ENCODE results near the gene MSGN1. TPM values are rescaled to one million over a fixed set of nuclear protein-coding genes. Genes with fewer than 3 reads are reported as not detected.

Gene MSGN1
- total RNA-seq, 1 donor from 2014 or later, result not detected

DNA sequence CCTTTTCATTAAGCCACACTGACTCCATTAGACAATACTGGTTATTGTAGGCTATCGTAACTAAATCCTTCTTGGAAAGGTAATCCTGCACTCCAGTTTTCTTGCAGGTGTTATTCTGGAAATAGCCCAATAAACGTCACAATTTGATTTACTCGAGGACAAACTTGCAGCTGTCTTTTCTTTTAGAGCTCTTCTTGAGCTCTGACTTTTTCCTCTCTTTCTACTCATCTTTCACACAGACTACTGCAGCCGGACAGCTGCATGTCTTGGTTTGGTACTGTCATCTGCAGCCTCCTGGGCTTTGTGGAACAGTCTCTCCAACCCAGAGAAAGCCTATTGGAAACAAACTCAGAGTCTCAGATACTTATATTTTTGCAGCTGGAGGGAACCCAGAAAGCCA lies 23.0 kb upstream of the MSGN1 start:
- intact Hi-C loops (cut with micrococcal nuclease), result loop anchor here (5.0 kb wide), 1 partner anchor 41 kb away; the partner anchor contains the start of genes GEN1 and SMC6
- Mint-ChIP-seq H3K4me1 (ENCODE audit: low read depth) (peaks cover 20% of the 10 kb centered on the region), H3K9me3 (no peaks in the 10 kb centered on the region), H3K4me3 (ENCODE audit: low read depth) (no peak overlapping the region), H3K36me3 (ENCODE audit: low read depth) (no peaks in the 10 kb centered on the region), H3K27ac (peak overlapping the region; percentile 34), H3K27me3 (ENCODE audit: low read depth) (peaks cover 48% of the 10 kb centered on the region)
- no peak for DNase-seq (ENCODE audit: low spot score)

- Mint-ChIP-seq H3K27ac (no peak overlapping the region), H3K27me3 (ENCODE audit: low read depth) (peaks cover 48% of the 10 kb centered on the region), H3K9me3 (no peaks in the 10 kb centered on the region), H3K36me3 (ENCODE audit: low read depth) (no peaks in the 10 kb centered on the region), H3K4me3 (ENCODE audit: low read depth) (no peak overlapping the region), H3K4me1 (ENCODE audit: low read depth) (peaks cover 20% of the 10 kb centered on the region)
- no peak for DNase-seq (ENCODE audit: low spot score)
- intact Hi-C loops (cut with micrococcal nuclease), result loop anchor here (5.0 kb wide), 1 partner anchor 42 kb away; the partner anchor contains the start of genes GEN1 and SMC6
Observed at GRCh38 chr2:17793803-17794354, 22.4 kb upstream of the MSGN1 start.

DNA sequence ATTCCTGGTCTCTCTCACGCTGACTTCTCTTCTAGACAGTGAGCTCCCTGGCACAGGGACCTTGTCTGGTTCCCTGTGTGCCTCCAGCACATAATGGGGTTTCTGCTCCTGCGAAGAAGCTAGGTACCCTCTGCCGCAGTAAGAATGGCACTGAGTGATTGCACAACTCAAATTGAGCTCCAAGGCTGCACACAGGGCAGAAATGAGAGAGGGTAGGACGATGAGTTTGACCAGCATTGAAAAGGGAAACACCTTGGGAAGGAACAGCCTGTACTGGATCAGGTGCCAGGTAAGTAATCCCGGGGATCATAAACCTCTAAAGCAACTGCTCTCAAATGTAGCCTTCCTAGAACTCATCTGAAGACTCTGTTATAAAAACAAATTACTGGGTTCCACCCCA lies 21.0 kb upstream of the MSGN1 start:
- intact Hi-C loops (cut with micrococcal nuclease), result no loop called here
- Mint-ChIP-seq H3K36me3 (ENCODE audit: low read depth) (no peaks in the 10 kb centered on the region), H3K27ac (no peak overlapping the region), H3K27me3 (ENCODE audit: low read depth) (peaks cover 51% of the 10 kb centered on the region), H3K9me3 (no peaks in the 10 kb centered on the region), H3K4me3 (ENCODE audit: low read depth) (no peak overlapping the region), H3K4me1 (ENCODE audit: low read depth) (peaks cover 23% of the 10 kb centered on the region)
- DNase-seq (ENCODE audit: low spot score), result no peak

DNA sequence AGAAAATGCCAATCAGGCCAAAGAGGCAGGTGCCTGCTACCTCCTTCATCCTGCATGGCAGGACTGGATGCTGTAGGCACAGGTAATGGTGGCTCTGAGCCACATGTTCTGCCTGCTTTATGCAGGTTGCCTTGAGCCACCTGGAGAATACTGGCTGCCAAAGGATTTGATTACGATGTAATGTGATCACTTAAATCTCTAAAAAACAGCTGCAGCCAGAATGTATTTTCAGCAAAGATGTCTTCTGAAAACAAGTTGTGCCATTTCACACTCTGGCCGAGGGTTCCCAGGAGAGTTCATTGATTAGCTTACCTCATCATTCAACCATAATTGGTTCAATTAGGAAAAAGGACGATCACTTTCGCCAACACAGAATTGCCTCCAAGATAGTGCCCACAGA lies 17.9 kb upstream of the MSGN1 start:
- no peak for DNase-seq (ENCODE audit: low spot score)
- no peak overlapping the region for H3K4me3 Mint-ChIP-seq (ENCODE audit: low read depth)
- intact Hi-C loops (cut with micrococcal nuclease), result no loop called here
- H3K27ac Mint-ChIP-seq, result no peak overlapping the region
- H3K4me1 Mint-ChIP-seq (ENCODE audit: low read depth), result peaks cover 8% of the 10 kb centered on the region
- no peaks in the 10 kb centered on the region for H3K36me3 Mint-ChIP-seq (ENCODE audit: low read depth)
- no peaks in the 10 kb centered on the region for H3K9me3 Mint-ChIP-seq
- H3K27me3 Mint-ChIP-seq (ENCODE audit: low read depth), result peaks cover 41% of the 10 kb centered on the region

DNA sequence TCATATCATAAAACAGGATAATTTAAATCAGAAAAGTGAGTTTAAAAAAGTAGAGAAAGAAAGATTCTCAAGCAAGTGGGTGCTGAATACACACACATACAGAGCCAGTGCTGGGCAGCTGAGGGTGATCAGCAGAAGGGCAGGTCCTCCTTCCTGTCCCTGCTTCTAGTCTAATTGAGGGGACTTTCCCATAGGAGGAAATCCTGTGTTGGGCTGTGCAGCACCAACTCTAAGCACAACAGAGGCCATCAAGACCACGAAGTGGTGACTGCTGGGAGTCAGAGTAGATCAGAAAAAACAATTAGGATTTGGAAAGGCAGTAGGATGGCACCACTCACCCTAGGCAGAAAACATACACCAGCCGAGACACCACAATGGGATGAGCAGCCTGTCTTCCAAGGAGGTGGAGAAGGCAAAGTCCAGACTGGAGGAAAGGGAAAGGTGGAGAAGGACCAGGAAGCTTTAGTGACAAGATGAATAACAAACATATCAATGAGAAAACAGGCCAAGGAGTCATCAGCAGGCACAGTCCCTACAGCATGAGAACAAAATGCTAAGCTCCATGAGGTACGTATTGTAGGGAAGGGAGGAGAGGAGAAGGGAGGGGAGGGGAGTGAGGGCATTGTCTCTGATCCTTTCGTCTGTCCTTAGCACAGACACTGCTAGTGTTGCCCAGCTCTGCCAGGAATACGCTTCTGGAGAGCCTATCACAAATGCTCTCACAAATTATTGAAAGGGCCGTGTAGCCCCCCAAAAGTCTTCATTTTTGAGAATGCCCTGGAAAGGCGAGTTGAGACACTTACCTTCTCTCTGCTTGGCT lies 16.7 kb upstream of the MSGN1 start:
- no peaks in the 10 kb centered on the region for H3K9me3 Mint-ChIP-seq
- no peaks in the 10 kb centered on the region for H3K36me3 Mint-ChIP-seq (ENCODE audit: low read depth)
- peaks cover 3% of the 10 kb centered on the region for H3K4me1 Mint-ChIP-seq (ENCODE audit: low read depth)
- intact Hi-C loops (cut with micrococcal nuclease), result no loop called here
- no peak overlapping the region for H3K4me3 Mint-ChIP-seq (ENCODE audit: low read depth)
- no peak for DNase-seq (ENCODE audit: low spot score)
- H3K27ac Mint-ChIP-seq, result no peak overlapping the region
- H3K27me3 Mint-ChIP-seq (ENCODE audit: low read depth), result peaks cover 43% of the 10 kb centered on the region

DNA sequence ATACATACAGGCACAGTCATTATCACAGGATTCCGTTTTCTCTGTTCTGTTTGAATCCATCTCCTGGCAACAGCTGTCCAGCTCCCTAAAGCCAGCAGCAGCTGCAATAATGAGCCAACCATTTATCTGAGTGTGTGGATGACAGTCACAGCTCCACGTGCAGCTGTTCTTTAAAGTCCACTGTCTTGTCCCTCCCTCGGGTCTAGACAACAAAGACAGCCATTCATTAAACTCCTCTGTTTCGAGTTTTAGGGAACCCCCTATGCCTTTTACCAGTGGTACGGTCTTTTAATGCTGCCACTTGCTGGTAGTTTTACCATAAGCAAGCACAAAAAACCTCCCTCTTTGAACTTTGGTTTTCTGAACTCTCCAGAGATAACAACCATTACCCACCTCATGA lies 16.0 kb upstream of the MSGN1 start:
- Mint-ChIP-seq H3K27ac (no peak overlapping the region), H3K4me3 (ENCODE audit: low read depth) (no peak overlapping the region), H3K4me1 (ENCODE audit: low read depth) (peaks cover 3% of the 10 kb centered on the region), H3K36me3 (ENCODE audit: low read depth) (no peaks in the 10 kb centered on the region), H3K9me3 (no peaks in the 10 kb centered on the region), H3K27me3 (ENCODE audit: low read depth) (peaks cover 40% of the 10 kb centered on the region)
- intact Hi-C loops (cut with micrococcal nuclease), result no loop called here
- no peak for DNase-seq (ENCODE audit: low spot score)

DNA sequence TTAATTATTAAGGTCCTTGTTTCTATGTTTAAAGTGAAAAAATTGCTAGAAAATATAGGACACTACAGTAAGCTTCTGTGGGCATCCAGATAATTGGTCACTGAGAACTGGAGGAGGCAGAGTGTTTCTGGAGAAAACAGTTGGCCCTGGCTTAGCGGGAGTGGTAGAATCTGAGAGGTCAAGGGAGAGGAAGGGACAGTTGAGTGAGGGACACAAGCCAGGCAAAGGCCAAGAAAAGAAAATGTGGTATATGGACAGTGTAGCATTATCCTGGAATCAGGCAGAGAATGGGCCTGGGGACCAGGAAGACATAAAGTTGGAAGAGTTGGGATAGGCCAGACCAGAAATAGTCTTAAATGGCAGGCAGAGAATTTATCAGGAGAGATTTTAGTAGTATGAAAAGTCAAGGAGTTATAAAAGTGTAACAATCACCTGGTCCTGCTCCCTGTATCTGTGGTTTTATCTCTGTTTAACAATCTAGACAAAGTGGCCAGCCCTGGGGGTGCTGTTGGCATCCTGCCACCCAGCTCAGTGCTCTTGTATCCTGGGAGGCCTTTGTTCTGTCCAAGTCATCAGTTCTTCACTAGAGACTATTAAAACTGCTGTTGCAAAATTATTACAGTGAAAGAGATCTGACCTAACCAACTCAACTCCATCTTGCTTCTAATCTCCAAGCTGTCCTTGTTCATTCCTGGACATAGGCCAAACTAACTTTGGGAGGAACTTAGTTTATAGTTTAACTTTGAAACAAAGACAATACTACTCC lies 15.4 kb upstream of the MSGN1 start:
- Mint-ChIP-seq H3K27ac (no peak overlapping the region), H3K9me3 (no peaks in the 10 kb centered on the region), H3K27me3 (ENCODE audit: low read depth) (peaks cover 35% of the 10 kb centered on the region), H3K4me1 (ENCODE audit: low read depth) (peaks cover 3% of the 10 kb centered on the region), H3K4me3 (ENCODE audit: low read depth) (no peak overlapping the region), H3K36me3 (ENCODE audit: low read depth) (no peaks in the 10 kb centered on the region)
- intact Hi-C loops (cut with micrococcal nuclease), result no loop called here
- DNase-seq (ENCODE audit: low spot score), result no peak

- no peaks in the 10 kb centered on the region for H3K36me3 Mint-ChIP-seq (ENCODE audit: low read depth)
- H3K27me3 Mint-ChIP-seq (ENCODE audit: low read depth), result peaks cover 25% of the 10 kb centered on the region
- intact Hi-C loops (cut with micrococcal nuclease), result no loop called here
- H3K9me3 Mint-ChIP-seq, result no peaks in the 10 kb centered on the region
- peaks cover 3% of the 10 kb centered on the region for H3K4me1 Mint-ChIP-seq (ENCODE audit: low read depth)
- no peak for DNase-seq (ENCODE audit: low spot score)
- no peak overlapping the region for H3K27ac Mint-ChIP-seq
- no peak overlapping the region for H3K4me3 Mint-ChIP-seq (ENCODE audit: low read depth)
Observed at GRCh38 chr2:17803497-17803896, 12.8 kb upstream of the MSGN1 start.

- DNase-seq (ENCODE audit: low spot score), result no peak
- Mint-ChIP-seq H3K4me3 (ENCODE audit: low read depth) (no peak overlapping the region), H3K27ac (no peak overlapping the region), H3K9me3 (no peaks in the 10 kb centered on the region), H3K36me3 (ENCODE audit: low read depth) (no peaks in the 10 kb centered on the region), H3K4me1 (ENCODE audit: low read depth) (peaks cover 1% of the 10 kb centered on the region), H3K27me3 (ENCODE audit: low read depth) (peaks cover 23% of the 10 kb centered on the region)
- intact Hi-C loops (cut with micrococcal nuclease), result no loop called here
Observed at GRCh38 chr2:17804358-17804757, 11.9 kb upstream of the MSGN1 start.

- DNase-seq (ENCODE audit: low spot score), result no peak
- H3K27ac Mint-ChIP-seq, result no peak overlapping the region
- H3K36me3 Mint-ChIP-seq (ENCODE audit: low read depth), result no peaks in the 10 kb centered on the region
- H3K9me3 Mint-ChIP-seq, result no peaks in the 10 kb centered on the region
- no peaks in the 10 kb centered on the region for H3K4me1 Mint-ChIP-seq (ENCODE audit: low read depth)
- H3K27me3 Mint-ChIP-seq (ENCODE audit: low read depth), result peaks cover 28% of the 10 kb centered on the region
- intact Hi-C loops (cut with micrococcal nuclease), result no loop called here
- no peak overlapping the region for H3K4me3 Mint-ChIP-seq (ENCODE audit: low read depth)
Observed at GRCh38 chr2:17805166-17805565, 11.1 kb upstream of the MSGN1 start.

GRCh38 chr2:17805717-17806363 lies 10.4 kb upstream of the MSGN1 start:
- H3K36me3 Mint-ChIP-seq (ENCODE audit: low read depth), result no peaks in the 10 kb centered on the region
- H3K27me3 Mint-ChIP-seq (ENCODE audit: low read depth), result peaks cover 25% of the 10 kb centered on the region
- intact Hi-C loops (cut with micrococcal nuclease), result no loop called here
- no peak for DNase-seq (ENCODE audit: low spot score)
- no peaks in the 10 kb centered on the region for H3K4me1 Mint-ChIP-seq (ENCODE audit: low read depth)
- no peak overlapping the region for H3K27ac Mint-ChIP-seq
- no peak overlapping the region for H3K4me3 Mint-ChIP-seq (ENCODE audit: low read depth)
- no peaks in the 10 kb centered on the region for H3K9me3 Mint-ChIP-seq

DNA sequence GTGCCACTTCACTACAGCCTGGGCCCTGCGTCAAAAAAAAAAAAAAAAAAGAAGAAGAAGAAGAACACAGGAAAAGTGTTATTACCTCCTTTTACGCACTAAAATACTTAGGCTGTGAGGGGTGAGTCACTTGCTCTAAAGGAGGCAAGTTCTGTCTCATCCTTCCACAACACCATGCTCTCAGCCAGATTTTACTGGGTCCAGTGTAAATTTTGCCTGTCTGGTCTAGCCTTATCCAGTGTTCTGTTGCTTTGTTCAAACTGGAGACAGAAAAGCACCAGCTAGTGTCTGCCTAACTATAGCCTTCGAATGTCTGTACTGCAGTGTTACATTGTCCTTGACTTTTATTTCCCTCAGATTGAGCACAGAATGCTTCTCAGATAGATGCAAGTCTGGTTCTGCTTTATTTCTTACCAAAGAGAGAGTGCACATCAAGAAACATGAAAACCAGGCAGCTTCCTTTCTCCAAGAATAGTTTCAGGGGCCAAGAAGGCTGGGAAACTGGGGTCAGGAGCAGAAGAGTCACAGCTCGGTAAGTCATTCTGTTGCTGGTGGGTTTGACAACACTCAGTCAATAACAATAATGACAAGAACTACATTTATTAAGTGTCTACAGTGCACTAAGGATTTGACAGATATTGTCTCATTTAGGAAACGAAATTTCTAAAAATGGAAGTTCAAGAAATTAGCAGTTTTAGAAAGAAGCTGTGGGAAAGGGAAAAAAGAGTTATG lies 3.1 kb upstream of the MSGN1 start:
- no peak overlapping the region for H3K27ac Mint-ChIP-seq
- intact Hi-C loops (cut with micrococcal nuclease), result no loop called here
- DNase-seq (ENCODE audit: low spot score), result no peak
- peaks cover 6% of the 10 kb centered on the region for H3K4me1 Mint-ChIP-seq (ENCODE audit: low read depth)
- no peak overlapping the region for H3K4me3 Mint-ChIP-seq (ENCODE audit: low read depth)
- no peaks in the 10 kb centered on the region for H3K36me3 Mint-ChIP-seq (ENCODE audit: low read depth)
- no peaks in the 10 kb centered on the region for H3K9me3 Mint-ChIP-seq
- peaks cover 39% of the 10 kb centered on the region for H3K27me3 Mint-ChIP-seq (ENCODE audit: low read depth)

All from activated T-helper 2 cell treated with anti-CD3 and anti-CD28 coated beads, Interferon-gamma antibody, Interleukin-2, Interleukin-4, amounts not matched to agents 10 μg/mL and 5 μg/mL and 100 μg/mL, durations not matched to agents 14 hours and 24 hours and 36 hours (primary cell).